Measurements from ENCODE around the gene PROK1.

GRCh38 chr1:110504226-110504625 is 53.3 kb downstream of the PROK1 start:
- TF ChIP-seq CTCF (conservative IDR thresholded peaks at IDR 0.05; ENCODE audit: low read depth, low read length) (no peak), POLR2A (IDR thresholded peaks at IDR 0.05; ENCODE audit: low read depth, low read length) (no peak)
